Suppressor macrophage treated with lipopolysaccharide for 4 hours (primary cell): Measurements from ENCODE around the gene MXRA8.
"Not testable (repeated sequence)": the region's sequence is repeated elsewhere in the genome, so short reads cannot be mapped to it uniquely, and the experiment has no call there.

Experiments used
- DNase-seq: peaks from one replicate; pipeline ENCODE4 v3.0.0-alpha.2; 2020

The MXRA8 gene

GRCh38 chr1:1391225-1391624, 32.9 kb upstream of the MXRA8 start:
- no peak for DNase-seq

GRCh38 chr1:1390675-1391074, 32.3 kb upstream of the MXRA8 start:
- DNase-seq = no peak

- no peak for DNase-seq
Observed at GRCh38 chr1:1388078-1388472, 29.7 kb upstream of the MXRA8 start.

- DNase-seq = no peak
Observed at GRCh38 chr1:1387098-1388077, 29.0 kb upstream of the MXRA8 start.

- DNase-seq = no peak
Observed at GRCh38 chr1:1385931-1386330, 27.6 kb upstream of the MXRA8 start.

GRCh38 chr1:1385339-1385738, 27.0 kb upstream of the MXRA8 start:
- DNase-seq = not testable (repeated sequence)

GRCh38 chr1:1381294-1381693, 22.9 kb upstream of the MXRA8 start:
- no peak for DNase-seq

- no peak for DNase-seq
Observed at GRCh38 chr1:1380860-1381259, 22.5 kb upstream of the MXRA8 start.

GRCh38 chr1:1377540-1378205, 19.3 kb upstream of the MXRA8 start:
- no peak for DNase-seq

- no peak for DNase-seq
Observed at GRCh38 chr1:1376551-1377226, 18.3 kb upstream of the MXRA8 start.

GRCh38 chr1:1374929-1375662, 16.7 kb upstream of the MXRA8 start, which contains the start of gene AURKAIP1:
Gene AURKAIP1 (minus strand): TSS chr1:1375207. CDS start chr1:1374756, 451 bp downstream.
- DNase-seq = peak; percentile 100

GRCh38 chr1:1374589-1374928, 16.2 kb upstream of the MXRA8 start:
- DNase-seq = no peak

GRCh38 chr1:1373815-1374588, 15.6 kb upstream of the MXRA8 start:
- no peak for DNase-seq

GRCh38 chr1:1373051-1373814, 14.9 kb upstream of the MXRA8 start:
- no peak for DNase-seq

- DNase-seq = peak; percentile 68
Observed at GRCh38 chr1:1371746-1372711, 13.7 kb upstream of the MXRA8 start.

GRCh38 chr1:1371364-1371745, 13.0 kb upstream of the MXRA8 start:
- DNase-seq = no peak

GRCh38 chr1:1370771-1371300, 12.5 kb upstream of the MXRA8 start:
- DNase-seq = no peak

- DNase-seq = not testable (repeated sequence)
Observed at GRCh38 chr1:1370094-1370493, 11.7 kb upstream of the MXRA8 start.

GRCh38 chr1:1367315-1367714, 9.0 kb upstream of the MXRA8 start:
- no peak for DNase-seq

- DNase-seq = no peak
Observed at GRCh38 chr1:1366699-1367066, 8.3 kb upstream of the MXRA8 start.
